Glutamatergic neuron (in vitro differentiated cells): ENCODE data around the gene NRSN1. TPM values are rescaled to one million over a fixed set of nuclear protein-coding genes. Genes with fewer than 3 reads are reported as not detected.

Source experiments
- DNase-seq: peaks from one replicate; pipeline ENCODE4 v3.0.0; 2022
- H3K27ac Mint-ChIP-seq: one replicate; pipeline ENCODE4 v1.8.0; 2020; ENCODE audit warnings: mild to moderate bottlenecking, mixed read lengths, inconsistent platforms; ENCODE audit not compliant: unreplicated experiment
- H3K27me3 Mint-ChIP-seq: one replicate; pipeline ENCODE4 v1.8.0; 2020; ENCODE audit warnings: mild to moderate bottlenecking, moderate library complexity, mixed read lengths, inconsistent platforms; ENCODE audit not compliant: unreplicated experiment
- H3K36me3 Mint-ChIP-seq: one replicate; pipeline ENCODE4 v1.8.0; 2020; ENCODE audit warnings: mild to moderate bottlenecking, mixed read lengths, inconsistent platforms; ENCODE audit not compliant: unreplicated experiment
- H3K4me1 Mint-ChIP-seq: one replicate; pipeline ENCODE4 v1.8.0; 2020; ENCODE audit warnings: mild to moderate bottlenecking, low read depth, mixed read lengths, inconsistent platforms; ENCODE audit not compliant: unreplicated experiment
- H3K4me3 Mint-ChIP-seq: one replicate; pipeline ENCODE4 v1.8.0; 2020; ENCODE audit warnings: mild to moderate bottlenecking, mixed read lengths, inconsistent platforms; ENCODE audit not compliant: unreplicated experiment
- H3K9me3 Mint-ChIP-seq: one replicate; pipeline ENCODE4 v1.8.0; 2020; ENCODE audit warnings: mild to moderate bottlenecking, moderate library complexity, mixed read lengths, inconsistent platforms; ENCODE audit not compliant: unreplicated experiment
- CTCF ChIP-seq: fragments of 200-600 bp; sonication (generic); IDR thresholded peaks from one replicate; pipeline ENCODE4 v1.5.0; 2021; ENCODE audit not compliant: partially characterized antibody, unreplicated experiment
- total RNA-seq: library from RNA; stranded (reverse); fragmentation: NEBNext Ultra II Directional; extraction: Animal tissue kit (Norgen Biotek cat#: 25700); gene quantifications from one replicate; pipeline ENCODE4 v1.2.1, GENCODE V29; 2021; ENCODE audit not compliant: unreplicated experiment

NRSN1 gene
- total RNA-seq, 1 donor from 2014 or later, result 5.7 TPM

GRCh38 chr6:24113891-24114290, 12.1 kb upstream of the NRSN1 start:
- H3K27ac Mint-ChIP-seq, result no peak overlapping the region
- no peaks in the 10 kb centered on the region for H3K4me1 Mint-ChIP-seq
- peaks cover 2% of the 10 kb centered on the region for H3K27me3 Mint-ChIP-seq
- TF ChIP-seq CTCF, result no peak
- no peak for DNase-seq
- no peaks in the 10 kb centered on the region for H3K9me3 Mint-ChIP-seq
- no peak overlapping the region for H3K4me3 Mint-ChIP-seq
- no peaks in the 10 kb centered on the region for H3K36me3 Mint-ChIP-seq

GRCh38 chr6:24117021-24117420, 9.0 kb upstream of the NRSN1 start:
- Mint-ChIP-seq H3K4me1 (no peaks in the 10 kb centered on the region), H3K27ac (no peak overlapping the region), H3K27me3 (peaks cover 2% of the 10 kb centered on the region), H3K9me3 (no peaks in the 10 kb centered on the region), H3K4me3 (no peak overlapping the region), H3K36me3 (no peaks in the 10 kb centered on the region)
- TF ChIP-seq CTCF, result no peak
- DNase-seq, result no peak

GRCh38 chr6:24122139-24122538, 3.9 kb upstream of the NRSN1 start:
- no peaks in the 10 kb centered on the region for H3K36me3 Mint-ChIP-seq
- peaks cover 2% of the 10 kb centered on the region for H3K9me3 Mint-ChIP-seq
- H3K27ac Mint-ChIP-seq, result no peak overlapping the region
- H3K27me3 Mint-ChIP-seq, result peaks cover 3% of the 10 kb centered on the region
- peaks cover 6% of the 10 kb centered on the region for H3K4me1 Mint-ChIP-seq
- no peak for TF ChIP-seq CTCF
- DNase-seq, result no peak
- H3K4me3 Mint-ChIP-seq, result no peak overlapping the region

- Mint-ChIP-seq H3K4me1 (peaks cover 6% of the 10 kb centered on the region), H3K4me3 (peak overlapping the region; percentile 88), H3K27me3 (peaks cover 3% of the 10 kb centered on the region), H3K9me3 (peaks cover 2% of the 10 kb centered on the region), H3K27ac (peak overlapping the region; percentile 19), H3K36me3 (no peaks in the 10 kb centered on the region)
- no peak for DNase-seq
- no peak for TF ChIP-seq CTCF
Measured at GRCh38 chr6:24126586-24127192, 674 bp downstream of the NRSN1 start.

GRCh38 chr6:24127316-24127715, 1.3 kb downstream of the NRSN1 start:
- Mint-ChIP-seq H3K27ac (no peak overlapping the region), H3K4me1 (peaks cover 6% of the 10 kb centered on the region), H3K27me3 (peaks cover 3% of the 10 kb centered on the region)

More at GRCh38 chr6:24127316-24127715, 1.3 kb downstream of the NRSN1 start:
- Mint-ChIP-seq H3K36me3 (no peaks in the 10 kb centered on the region), H3K9me3 (peaks cover 2% of the 10 kb centered on the region), H3K4me3 (no peak overlapping the region)
- no peak for TF ChIP-seq CTCF
- DNase-seq, result no peak
